NCI-H2107 treated with DMSO at 0.1 percent for 48 hours (cell line): ENCODE results near the gene ITPKB.

Source experiments
- DNase-seq: peaks from one replicate; lab custom pipeline; 2025; ENCODE audit not compliant: unreplicated experiment; lab: John Stamatoyannopoulos, UW

Gene ITPKB

GRCh38 chr1:226653311-226653921, 85.7 kb downstream of the ITPKB start:
- DNase-seq: no peak

DNA sequence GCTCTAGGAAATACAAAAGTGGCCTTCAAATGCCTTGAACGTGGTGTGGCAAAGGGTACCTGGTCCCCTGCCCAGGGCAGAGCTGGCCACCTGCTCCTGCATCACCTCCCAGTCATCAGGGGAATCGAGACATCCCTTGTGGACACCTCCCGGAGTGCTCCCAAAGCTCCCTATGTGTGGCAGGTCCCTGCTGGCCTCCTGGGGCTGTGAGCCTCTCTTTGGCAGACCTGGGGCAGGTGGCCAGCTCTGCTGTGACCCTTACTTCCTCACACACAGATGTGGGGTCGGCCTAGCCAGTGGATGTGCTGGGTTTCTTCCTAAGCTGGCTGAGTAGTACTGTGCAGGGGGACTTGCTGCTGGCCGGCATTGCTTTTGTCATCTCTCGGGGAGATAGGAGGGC, 86.5 kb downstream of the ITPKB start:
- DNase-seq: no peak

GRCh38 chr1:226651732-226652105, 87.4 kb downstream of the ITPKB start:
- DNase-seq: no peak

DNA sequence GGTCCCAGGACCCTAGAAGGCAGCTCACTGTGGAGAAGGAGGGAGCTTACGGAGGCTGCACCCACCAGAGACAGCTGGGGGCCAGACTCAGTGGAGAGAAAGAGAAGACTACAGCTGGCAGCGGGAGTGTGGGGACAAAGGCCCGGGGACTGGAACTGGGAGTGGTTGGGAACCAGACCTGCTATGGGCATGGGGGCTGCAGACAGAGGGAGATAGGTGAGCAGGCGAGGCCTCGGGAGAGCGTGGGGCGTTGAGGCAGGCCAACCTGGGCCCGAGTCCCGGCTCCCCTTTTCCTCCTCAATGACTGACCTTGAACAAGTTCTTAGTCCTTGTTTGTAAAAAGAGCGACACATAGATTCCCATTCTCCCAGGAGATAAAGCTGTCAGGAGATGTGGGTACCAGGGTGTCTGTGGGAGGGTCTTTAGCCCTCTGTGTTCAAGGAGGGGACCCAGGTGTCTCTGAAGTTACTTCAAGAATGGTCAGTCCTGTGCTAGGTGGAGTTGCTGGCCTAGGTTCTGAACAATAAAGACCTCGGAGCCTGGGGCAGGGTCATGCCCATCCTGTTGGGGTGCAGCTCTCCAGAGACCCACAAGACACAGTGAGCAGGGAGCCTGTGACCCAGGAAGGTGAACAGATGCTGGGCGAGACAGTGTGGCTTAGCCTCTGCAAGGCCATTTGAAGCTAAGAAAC, 87.9 kb downstream of the ITPKB start:
- no peak for DNase-seq

DNA sequence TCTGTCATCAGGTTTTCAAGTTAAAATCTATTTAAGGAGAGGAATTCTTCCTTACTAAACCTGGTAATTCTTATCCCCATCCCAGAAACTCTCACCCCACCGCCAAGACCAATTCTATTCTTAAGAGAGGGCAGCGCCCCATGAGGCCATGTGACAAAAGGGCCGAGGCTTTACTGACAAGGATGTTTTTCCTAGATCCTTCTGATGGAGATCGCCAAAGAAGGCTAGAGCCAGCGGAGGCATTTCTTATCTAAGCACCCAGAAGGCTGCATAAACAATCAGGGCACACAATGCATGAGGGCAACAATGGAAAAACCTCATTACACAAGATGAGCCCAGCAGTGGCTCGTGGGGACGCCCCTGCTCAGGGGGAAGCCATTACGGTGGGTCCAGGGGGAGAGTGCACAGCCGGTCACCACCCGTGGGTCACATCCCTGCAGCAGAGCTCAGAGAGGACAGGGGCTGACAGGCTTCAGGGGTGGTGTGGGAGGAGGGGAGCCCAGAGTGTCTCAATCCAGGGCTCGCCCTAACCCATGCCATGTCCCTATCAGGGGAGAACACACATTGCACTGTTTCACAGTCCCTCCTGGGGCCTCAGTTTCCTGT, 88.7 kb downstream of the ITPKB start:
- DNase-seq: no peak

GRCh38 chr1:226649780-226650179, 89.3 kb downstream of the ITPKB start:
- DNase-seq: peak; percentile 49

- no peak for DNase-seq
These were observed 89.8 kb downstream of the ITPKB start for GRCh38 chr1:226649244-226649643.

- no peak for DNase-seq
These were observed 90.7 kb downstream of the ITPKB start for GRCh38 chr1:226648421-226648820.

DNA sequence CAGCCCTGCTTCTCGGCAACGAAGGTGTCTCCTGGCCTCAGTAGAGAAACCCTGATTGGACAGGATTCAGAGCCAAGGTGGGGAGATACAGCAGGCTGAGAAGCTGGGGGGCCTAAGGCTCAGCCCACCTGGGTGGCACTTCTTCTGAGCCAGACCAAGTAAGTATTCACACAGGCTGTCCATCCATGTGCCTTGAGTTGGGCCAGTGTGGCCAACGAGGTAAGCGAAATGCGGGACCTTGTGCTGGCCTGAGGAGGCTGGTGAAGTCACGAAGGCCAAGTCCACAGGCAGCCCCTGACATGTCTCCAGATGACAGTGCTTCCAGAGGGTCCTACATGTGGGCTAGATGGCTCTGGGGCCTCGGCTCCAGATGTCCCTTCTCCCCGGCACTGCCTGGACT, 91.4 kb downstream of the ITPKB start:
- DNase-seq: no peak

GRCh38 chr1:226646870-226647449, 92.1 kb downstream of the ITPKB start:
- no peak for DNase-seq

DNA sequence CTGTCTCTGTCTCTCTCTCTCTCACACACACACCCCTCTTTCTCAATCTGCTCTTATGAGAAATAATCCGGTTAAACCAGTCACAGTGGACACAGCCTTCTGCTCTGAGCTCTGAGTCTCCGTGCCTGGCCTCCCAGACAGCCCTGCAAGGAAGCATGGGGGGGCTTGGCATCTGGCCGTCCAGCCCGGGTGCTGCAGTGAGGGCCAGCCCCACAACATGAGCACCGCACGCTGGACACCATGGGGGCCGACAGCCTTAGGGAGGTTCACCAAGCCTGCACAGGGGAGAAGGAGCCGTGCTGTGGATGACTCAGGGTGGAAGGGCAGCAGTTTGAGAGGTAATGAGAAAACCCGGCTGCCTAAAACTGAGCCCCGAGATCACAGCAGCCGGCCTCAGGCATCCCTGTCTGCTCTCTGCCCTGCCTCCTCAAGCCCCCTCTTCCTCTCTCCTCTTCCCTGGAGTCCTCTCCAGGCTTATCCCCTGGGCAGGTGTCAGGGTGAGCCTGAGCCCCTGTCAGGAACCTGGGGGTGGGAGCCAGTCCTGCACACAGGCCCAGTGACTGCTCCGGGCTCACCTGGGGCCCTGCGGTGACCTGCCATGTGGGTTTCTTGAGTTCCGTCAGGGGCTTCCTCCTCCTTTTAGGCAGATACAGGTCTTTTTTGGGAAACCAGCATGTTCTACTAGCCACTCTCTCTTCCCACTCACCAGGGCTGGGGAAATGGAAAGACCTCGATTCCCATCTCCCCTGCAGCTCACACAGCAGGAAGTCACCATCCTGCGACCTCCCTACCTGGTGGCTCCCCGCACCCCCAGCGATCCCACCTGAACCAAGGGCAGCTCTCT, 92.8 kb downstream of the ITPKB start:
- no peak for DNase-seq

GRCh38 chr1:226645279-226645976, 93.7 kb downstream of the ITPKB start:
- DNase-seq: no peak

DNA sequence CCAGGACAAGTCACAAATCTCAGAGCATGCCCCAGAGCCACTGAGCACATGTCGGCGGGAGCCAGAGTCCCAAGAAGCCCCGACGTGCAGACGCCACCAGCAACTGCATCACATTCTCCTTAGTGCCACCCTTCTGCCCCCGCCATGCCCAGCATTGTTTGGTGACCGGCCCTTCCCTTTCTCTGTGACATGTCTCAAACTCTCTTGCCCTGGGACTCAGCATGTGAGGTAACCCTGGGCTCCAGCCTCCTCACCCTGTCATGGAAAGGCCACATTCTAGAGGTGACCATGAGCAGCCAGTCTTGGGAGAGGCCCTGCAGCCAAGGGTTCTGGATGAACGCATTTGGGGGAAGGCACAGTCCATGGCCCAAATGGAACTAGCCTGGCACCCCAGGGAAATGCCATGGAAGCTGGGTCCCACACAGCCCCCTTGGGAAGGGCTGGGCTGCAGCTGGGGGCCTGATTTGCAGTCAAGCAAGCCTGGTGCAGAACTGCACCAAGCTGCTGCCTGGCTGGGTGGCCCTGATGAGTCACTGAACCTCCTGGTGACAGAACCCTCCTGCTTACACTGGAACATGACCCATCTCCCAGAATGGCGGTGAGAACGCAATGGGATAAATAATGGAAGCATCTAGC, 94.4 kb downstream of the ITPKB start:
- no peak for DNase-seq

GRCh38 chr1:226643611-226644540, 95.2 kb downstream of the ITPKB start:
- DNase-seq: no peak

DNA sequence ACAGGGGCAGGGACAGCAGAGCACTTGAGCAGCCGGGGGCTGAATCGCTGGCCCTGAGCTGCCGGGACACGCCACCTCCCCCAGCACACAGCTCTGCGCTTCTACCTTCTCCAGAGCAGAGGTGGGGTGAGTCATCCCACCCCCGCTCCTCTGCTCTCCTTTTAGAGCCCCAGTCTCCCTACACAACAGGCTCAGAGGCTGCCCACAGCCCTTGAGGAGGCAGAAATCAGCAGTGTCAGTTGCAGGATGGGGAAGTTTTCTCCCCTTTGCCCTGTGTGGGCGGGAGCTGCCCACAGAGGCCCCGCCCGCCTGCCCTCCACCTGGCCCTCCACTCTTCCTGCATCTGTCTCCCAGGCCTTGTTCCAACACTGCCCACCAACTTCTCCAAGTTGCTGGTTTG, 95.9 kb downstream of the ITPKB start:
- no peak for DNase-seq

GRCh38 chr1:226642421-226642820, 96.7 kb downstream of the ITPKB start:
- no peak for DNase-seq

GRCh38 chr1:226641671-226642231, 97.3 kb downstream of the ITPKB start:
- DNase-seq: no peak

DNA sequence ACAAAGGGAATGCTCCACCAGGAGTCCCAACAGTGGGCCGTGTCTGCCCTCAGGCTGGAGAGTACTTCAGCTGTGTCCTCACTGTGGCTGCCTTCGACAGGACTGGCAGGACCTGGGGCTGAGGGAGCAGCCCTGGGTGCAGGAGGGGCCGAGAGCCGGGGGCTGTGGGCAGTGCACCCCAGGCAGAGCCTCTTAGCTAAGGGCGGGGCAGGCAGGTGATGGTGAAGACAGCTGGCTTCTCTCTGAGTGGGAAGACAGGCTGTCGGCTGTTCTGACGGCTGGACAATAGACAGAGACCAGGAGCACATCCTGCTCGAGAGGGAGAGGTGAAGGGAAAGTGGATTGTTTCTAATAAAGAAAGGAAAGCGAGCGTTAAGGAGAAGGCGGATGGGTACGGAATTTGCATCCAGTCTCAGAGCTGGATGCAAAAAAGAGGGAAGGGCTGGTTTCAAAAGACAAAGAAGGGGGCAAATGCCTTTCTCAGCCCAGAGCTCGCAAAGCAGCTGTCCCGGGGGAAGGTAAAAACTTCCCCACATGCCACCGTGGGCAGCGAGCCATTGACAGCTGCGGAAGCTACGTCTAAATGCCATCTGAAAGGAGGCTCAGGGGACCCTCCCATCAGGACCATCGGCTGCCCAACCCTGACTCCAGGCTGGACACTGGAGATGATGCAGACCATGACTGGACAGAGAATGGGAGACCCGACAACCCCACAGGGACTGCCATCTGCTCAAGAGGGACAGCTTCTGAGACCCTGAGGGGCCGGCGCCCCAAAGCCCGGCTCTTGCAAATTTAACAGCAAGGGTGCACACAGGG, 98.6 kb downstream of the ITPKB start:
- DNase-seq: no peak
